ENCODE data around the gene BHLHA15. TPM values are rescaled to one million over a fixed set of nuclear protein-coding genes. Genes with fewer than 3 reads are reported as not detected.

The BHLHA15 gene
- polyA plus RNA-seq, 3 donors, result not detected

- H3K27ac ChIP-seq (ENCODE audit: low read depth in 1 of 2, low read length in 2 of 2), result peak overlapping the region; percentile 31 to 94
- TF ChIP-seq CTCF (IDR thresholded peaks at IDR 0.05), result no peak
- DNase-seq, result peak in 1 of 3 donors; percentile 10
- peaks cover 0 to 2% (median 0%) of the 10 kb centered on the region in 7 donors for H3K9me3 Mint-ChIP-seq
- H3K4me3 Mint-ChIP-seq, result peak overlapping the region; percentile 92 to 96
- H3K9me3 ChIP-seq (replicated peaks in 1 of 2; ENCODE audit: control insufficient read depth in 1 of 2, insufficient read depth in 1 of 2, low read length in 2 of 2), result no peaks in the 10 kb centered on the region
- peaks cover 59 to 62% of the 10 kb centered on the region in 2 donors for H3K4me1 ChIP-seq (ENCODE audit: control insufficient read depth in 1 of 2, insufficient read depth in 2 of 2, low read length in 2 of 2)
- H3K27ac Mint-ChIP-seq, result peak overlapping the region; percentile 81 to 96 (median 88)
- peak overlapping the region; percentile 81 to 98 (median 83) for H3K4me3 ChIP-seq (replicated peaks in 1 of 3; ENCODE audit: low read depth in 2 of 3, low read length in 3 of 3)
- peaks cover under 1 to 2% of the 10 kb centered on the region in 2 donors for H3K36me3 ChIP-seq (replicated peaks in 1 of 2; ENCODE audit: control insufficient read depth in 1 of 2, insufficient read depth in 2 of 2, low read length in 2 of 2)
- H3K27me3 Mint-ChIP-seq (ENCODE audit: low read depth in 3 of 3), result no peaks in the 10 kb centered on the region
- peak overlapping the region; percentile 82 for H3K4me2 ChIP-seq (replicated peaks; ENCODE audit: extremely low read depth, low read length, poor library complexity, severe bottlenecking)
- H3K9ac ChIP-seq (ENCODE audit: insufficient read depth, low read length, poor library complexity, severe bottlenecking), result peak overlapping the region; percentile 79
- peaks cover 45% of the 10 kb centered on the region for H3K79me2 ChIP-seq (ENCODE audit: insufficient read depth, low read length)
- peak overlapping the region; percentile 90 for H2AFZ ChIP-seq (ENCODE audit: insufficient read depth, low read depth, low read length, poor library complexity, severe bottlenecking)
- H3K27me3 ChIP-seq (ENCODE audit: control insufficient read depth in 2 of 2, insufficient read depth in 2 of 2, low read length in 2 of 2), result no peaks in the 10 kb centered on the region
- 8% methylated on average over 4 of the region's 9 CpGs for WGBS (ENCODE audit: insufficient coverage)
- intact Hi-C loops (cut with micrococcal nuclease), result loop anchor here (5.0 to 10.0 kb wide), 2 partner anchors 36 to 116 kb away; no protein-coding TSS in a partner anchor
- H3K4me1 Mint-ChIP-seq, result peaks cover 63% of the 10 kb centered on the region
- H3K36me3 Mint-ChIP-seq, result peaks cover 22 to 39% of the 10 kb centered on the region in 2 donors
- H4K20me1 ChIP-seq (ENCODE audit: insufficient read depth, low read length), result peaks cover 10% of the 10 kb centered on the region
These were observed 40.0 kb downstream of the BHLHA15 start for GRCh38 chr7:98251231-98251600.

- TF ChIP-seq CTCF (IDR thresholded peaks at IDR 0.05), result no peak
- peak; percentile 92 to 94 (median 93) for DNase-seq
- Histone ChIP-seq H3K4me1 (ENCODE audit: control insufficient read depth in 1 of 2, insufficient read depth in 2 of 2, low read length in 2 of 2) (peaks cover 53 to 57% of the 10 kb centered on the region in 2 donors), H4K20me1 (ENCODE audit: insufficient read depth, low read length) (peaks cover 15% of the 10 kb centered on the region), H3K4me3 (replicated peaks in 1 of 3; ENCODE audit: low read depth in 2 of 3, low read length in 3 of 3) (peak within 1 kb of the TSS; percentile 81 to 98 (median 83)), H3K79me2 (ENCODE audit: insufficient read depth, low read length) (peaks cover 50% of the 10 kb centered on the region), H3K9ac (ENCODE audit: insufficient read depth, low read length, poor library complexity, severe bottlenecking) (peak within 1 kb of the TSS; percentile 79), H3K27ac (ENCODE audit: low read depth in 1 of 2, low read length in 2 of 2) (peak within 1 kb of the TSS; percentile 31 to 94), H3K36me3 (replicated peaks in 1 of 2; ENCODE audit: control insufficient read depth in 1 of 2, insufficient read depth in 2 of 2, low read length in 2 of 2) (peaks cover 6 to 8% of the 10 kb centered on the region in 2 donors), H3K4me2 (replicated peaks; ENCODE audit: extremely low read depth, low read length, poor library complexity, severe bottlenecking) (peak within 1 kb of the TSS; percentile 82), H3K27me3 (ENCODE audit: control insufficient read depth in 2 of 2, insufficient read depth in 2 of 2, low read length in 2 of 2) (no peaks in the 10 kb centered on the region), H2AFZ (ENCODE audit: insufficient read depth, low read depth, low read length, poor library complexity, severe bottlenecking) (peak within 1 kb of the TSS; percentile 90), H3K9me3 (replicated peaks in 1 of 2; ENCODE audit: control insufficient read depth in 1 of 2, insufficient read depth in 1 of 2, low read length in 2 of 2) (no peaks in the 10 kb centered on the region)
- H3K36me3 Mint-ChIP-seq, result peaks cover 25 to 45% of the 10 kb centered on the region in 2 donors
- peaks cover 0 to 1% (median 0%) of the 10 kb centered on the region in 3 donors for H3K27me3 Mint-ChIP-seq (ENCODE audit: low read depth in 3 of 3)
- intact Hi-C loops (cut with micrococcal nuclease), result loop anchor here (5.0 to 10.0 kb wide), 2 partner anchors 35 to 117 kb away; no protein-coding TSS in a partner anchor
- H3K4me3 Mint-ChIP-seq, result peak within 1 kb of the TSS; percentile 92 to 96
- peak within 1 kb of the TSS; percentile 90 to 96 (median 94) for H3K27ac Mint-ChIP-seq
- under 1% methylated on average over 63 of the region's 69 CpGs for WGBS (ENCODE audit: insufficient coverage)
- H3K9me3 Mint-ChIP-seq, result peaks cover 0 to 2% (median 0%) of the 10 kb centered on the region in 7 donors
- H3K4me1 Mint-ChIP-seq, result peaks cover 58% of the 10 kb centered on the region
These were observed 40.6 kb downstream of the BHLHA15 start, which contains the start of gene TECPR1 for GRCh38 chr7:98251601-98252424. TSS of gene TECPR1 (minus strand) at chr7:98252232. CDS start at chr7:98246146, 6,086 bp downstream.
